ENCODE results near the gene NOL6.

DNA sequence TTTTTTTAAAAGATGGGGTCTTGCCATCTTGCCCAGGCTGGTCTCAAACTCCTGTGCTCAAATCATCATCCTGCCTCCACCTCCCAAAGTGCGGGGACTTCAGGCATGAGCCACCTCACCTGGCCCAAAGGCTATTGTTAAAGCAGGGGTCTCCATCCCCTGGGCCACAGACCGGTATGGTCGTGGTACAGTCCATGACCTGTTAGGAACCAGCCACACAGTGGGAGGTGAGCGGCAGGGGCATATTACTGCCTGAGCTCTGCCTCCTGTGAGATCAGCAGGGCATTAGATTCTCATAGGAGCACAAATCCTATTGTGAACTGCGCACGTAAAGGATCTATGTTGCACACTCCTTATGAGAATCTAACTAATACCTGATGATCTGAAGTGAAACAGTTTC lies 7.3 kb upstream of the NOL6 start:
- TF ChIP-seq, protein P1, sequence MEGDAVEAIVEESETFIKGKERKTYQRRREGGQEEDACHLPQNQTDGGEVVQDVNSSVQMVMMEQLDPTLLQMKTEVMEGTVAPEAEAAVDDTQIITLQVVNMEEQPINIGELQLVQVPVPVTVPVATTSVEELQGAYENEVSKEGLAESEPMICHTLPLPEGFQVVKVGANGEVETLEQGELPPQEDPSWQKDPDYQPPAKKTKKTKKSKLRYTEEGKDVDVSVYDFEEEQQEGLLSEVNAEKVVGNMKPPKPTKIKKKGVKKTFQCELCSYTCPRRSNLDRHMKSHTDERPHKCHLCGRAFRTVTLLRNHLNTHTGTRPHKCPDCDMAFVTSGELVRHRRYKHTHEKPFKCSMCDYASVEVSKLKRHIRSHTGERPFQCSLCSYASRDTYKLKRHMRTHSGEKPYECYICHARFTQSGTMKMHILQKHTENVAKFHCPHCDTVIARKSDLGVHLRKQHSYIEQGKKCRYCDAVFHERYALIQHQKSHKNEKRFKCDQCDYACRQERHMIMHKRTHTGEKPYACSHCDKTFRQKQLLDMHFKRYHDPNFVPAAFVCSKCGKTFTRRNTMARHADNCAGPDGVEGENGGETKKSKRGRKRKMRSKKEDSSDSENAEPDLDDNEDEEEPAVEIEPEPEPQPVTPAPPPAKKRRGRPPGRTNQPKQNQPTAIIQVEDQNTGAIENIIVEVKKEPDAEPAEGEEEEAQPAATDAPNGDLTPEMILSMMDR (IDR thresholded peaks at IDR 0.05): no peak
- no peak for TF ChIP-seq POLR2A (IDR thresholded peaks at IDR 0.05)
